HEK293 (cell line): Measurements from ENCODE around the gene PTPN6.

Experiments
- CTCF ChIA-PET: fragments of 350-600 bp; formaldehyde crosslinking; extraction: SDS; loops from one replicate; lab custom pipeline; 2021; ENCODE audit warnings: antibody characterized with exemption; lab: Yijun Ruan, JAX
- POLR2A ChIA-PET: fragments of 300-600 bp; formaldehyde crosslinking; extraction: SDS; loops from one replicate; lab custom pipeline; 2020; ENCODE audit warnings: antibody characterized with exemption, inconsistent platforms; lab: Yijun Ruan, JAX
- H3K27ac ChIP-seq: fragments of 200-500 bp; sonication (Bioruptor generic); 2 replicates; pipeline ENCODE4 v1.5.1; 2014; ENCODE audit warnings: low read depth, low read length, control low read depth, inconsistent platforms; ENCODE audit errors: extremely low read depth
- H3K36me3 ChIP-seq, 2 experiments: fragments of 200-500 bp in 1 of 2; sonication (Bioruptor generic) in 1 of 2; 1 replicate in 1 of 2; 2 replicates in 1 of 2; pipeline ENCODE4 v1.5.1; 2014 to 2017; ENCODE audit warnings: inconsistent platforms in 2 of 2, low read length in 2 of 2; ENCODE audit not compliant: control insufficient read depth in 2 of 2, insufficient read depth in 1 of 2
- H3K4me1 ChIP-seq: fragments of 200-500 bp; sonication (Bioruptor generic); 2 replicates; pipeline ENCODE4 v1.5.1; 2014; ENCODE audit warnings: mild to moderate bottlenecking, low read length, inconsistent platforms; ENCODE audit not compliant: control insufficient read depth, insufficient read depth
- H3K4me3 ChIP-seq: 2 replicates; pipeline ENCODE4 v1.5.1; 2011; ENCODE audit warnings: low read depth, mild to moderate bottlenecking, control low read depth, low read length, moderate library complexity
- H3K9me3 ChIP-seq: fragments of 200-500 bp; sonication (Bioruptor generic); 2 replicates; pipeline ENCODE4 v1.5.1; 2014; ENCODE audit warnings: low read depth, low read length, inconsistent platforms; ENCODE audit not compliant: control insufficient read depth, insufficient read depth
- BCL11A ChIP-seq: fragments of 450-650 bp; formaldehyde crosslinking; IDR thresholded peaks from 2 replicates; pipeline ENCODE4 v1.5.1; 2016; ENCODE audit warnings: low read depth, missing biosample characterization, missing genetic modification characterization
- GLI2 ChIP-seq: fragments of 450-650 bp; formaldehyde crosslinking; IDR thresholded peaks from 2 replicates; pipeline ENCODE4; 2017; ENCODE audit warnings: missing biosample characterization, missing genetic modification characterization, low read depth, borderline replicate concordance
- HOXA7 ChIP-seq: sonication (generic); formaldehyde crosslinking; IDR thresholded peaks from 2 replicates; pipeline ENCODE4 v1.8.1; 2022; ENCODE audit warnings: missing genetic modification reagents, borderline replicate concordance
- KLF10 ChIP-seq: fragments of 450-650 bp; IDR thresholded peaks from 2 replicates; pipeline ENCODE4 v1.5.1; 2018; ENCODE audit warnings: missing biosample characterization, mild to moderate bottlenecking, missing genetic modification characterization
- PRDM1 ChIP-seq: fragments of 450-650 bp; formaldehyde crosslinking; IDR thresholded peaks from 2 replicates; pipeline ENCODE4; 2016; ENCODE audit warnings: missing biosample characterization, missing genetic modification characterization
- SCRT1 ChIP-seq: fragments of 450-650 bp; formaldehyde crosslinking; IDR thresholded peaks from 2 replicates; pipeline ENCODE4 v1.5.1; 2016; ENCODE audit warnings: missing biosample characterization, missing genetic modification characterization, borderline replicate concordance
- SP7 ChIP-seq: fragments of 450-650 bp; formaldehyde crosslinking; IDR thresholded peaks from 2 replicates; pipeline ENCODE4 v1.5.1; 2016; ENCODE audit warnings: missing biosample characterization, missing genetic modification characterization
- TCF7L2 ChIP-seq: IDR thresholded peaks from 2 replicates; pipeline ENCODE4 v1.6.1; 2011; ENCODE audit warnings: low read depth, mild to moderate bottlenecking, inconsistent platforms, low read length, moderate library complexity, borderline replicate concordance
- ZFP37 ChIP-seq: fragments of 450-650 bp; formaldehyde crosslinking; IDR thresholded peaks from 2 replicates; pipeline ENCODE4 v1.5.1; 2016; ENCODE audit warnings: missing biosample characterization, missing genetic modification characterization
- ZFP69B ChIP-seq: fragments of 450-650 bp; formaldehyde crosslinking; IDR thresholded peaks from 2 replicates; pipeline ENCODE4 v1.5.1; 2016; ENCODE audit warnings: missing biosample characterization, missing genetic modification characterization
- ZNF133 ChIP-seq: fragments of 450-650 bp; formaldehyde crosslinking; IDR thresholded peaks from 2 replicates; pipeline ENCODE4 v1.5.1; 2016; ENCODE audit warnings: missing biosample characterization, missing genetic modification characterization
- ZNF350 ChIP-seq: fragments of 450-650 bp; formaldehyde crosslinking; IDR thresholded peaks from 2 replicates; pipeline ENCODE4 v1.5.0; 2017; ENCODE audit warnings: missing biosample characterization, mild to moderate bottlenecking, missing genetic modification characterization
- ZNF529 ChIP-seq: fragments of 450-650 bp; formaldehyde crosslinking; IDR thresholded peaks from 2 replicates; pipeline ENCODE4 v1.5.1; 2017; ENCODE audit warnings: missing genetic modification characterization, missing biosample characterization; ENCODE audit not compliant: insufficient replicate concordance
- ZNF623 ChIP-seq: fragments of 450-650 bp; formaldehyde crosslinking; IDR thresholded peaks from 2 replicates; pipeline ENCODE4 v1.5.1; 2016; ENCODE audit warnings: missing biosample characterization, missing genetic modification characterization
- ZNF692 ChIP-seq: fragments of 450-650 bp; formaldehyde crosslinking; IDR thresholded peaks from 2 replicates; pipeline ENCODE4 v1.5.1; 2016; ENCODE audit warnings: missing biosample characterization, missing genetic modification characterization
- ZNF747 ChIP-seq: fragments of 450-650 bp; formaldehyde crosslinking; IDR thresholded peaks from 2 replicates; pipeline ENCODE4 v1.5.1; 2016; ENCODE audit warnings: missing biosample characterization, missing genetic modification characterization
- ZNF837 ChIP-seq: fragments of 450-650 bp; formaldehyde crosslinking; IDR thresholded peaks from 2 replicates; pipeline ENCODE4 v1.5.1; 2016; ENCODE audit warnings: missing biosample characterization, missing genetic modification characterization
- ZSCAN16 ChIP-seq: fragments of 450-650 bp; formaldehyde crosslinking; IDR thresholded peaks from 2 replicates; pipeline ENCODE4 v1.5.1; 2016; ENCODE audit warnings: missing biosample characterization, missing genetic modification characterization
- TF ChIP-seq, protein P1 (sequence below): sonication (generic); formaldehyde crosslinking; IDR thresholded peaks from 2 replicates; pipeline ENCODE4 v1.8.1; 2022; ENCODE audit warnings: mild to moderate bottlenecking, moderate library complexity, missing genetic modification reagents
- TF ChIP-seq, protein P2 (sequence below): fragments of 450-650 bp; formaldehyde crosslinking; IDR thresholded peaks from 2 replicates; pipeline ENCODE4 v1.5.1; 2016; ENCODE audit warnings: missing biosample characterization, missing genetic modification characterization, borderline replicate concordance

The PTPN6 gene

DNA sequence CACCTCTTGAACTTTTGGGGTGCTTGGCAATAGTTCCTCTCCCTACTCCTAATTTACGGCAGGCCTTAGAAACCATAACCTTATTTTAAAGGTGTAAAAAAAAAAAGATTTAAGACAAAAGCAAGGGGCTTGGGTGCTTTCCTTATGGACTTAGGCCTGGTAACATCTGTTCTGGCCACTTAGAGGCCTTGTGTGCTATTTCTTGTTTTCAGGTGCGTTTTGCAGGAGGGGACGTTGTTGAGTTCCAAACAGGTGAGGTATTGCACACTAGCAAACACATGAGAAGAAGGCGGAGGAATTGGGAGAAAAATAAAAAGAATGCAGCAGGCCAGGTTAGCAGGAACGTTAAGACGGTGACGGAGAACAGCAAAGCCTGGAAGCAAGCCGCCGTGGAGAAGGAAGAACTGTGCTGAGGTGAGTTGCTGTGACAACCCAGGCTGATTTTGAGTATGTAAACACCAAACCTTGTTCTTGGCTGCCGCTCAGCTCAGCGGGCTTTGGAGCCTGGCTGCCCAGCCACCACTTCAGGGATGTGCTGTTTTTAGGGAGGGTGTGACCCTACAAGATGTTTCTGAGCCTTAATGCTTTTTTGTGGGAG lies 36.9 kb downstream of the PTPN6 start:
- no peaks in the 10 kb centered on the region for H3K4me1 ChIP-seq
- POLR2A ChIA-PET: no interaction called here
- H3K27ac ChIP-seq: no peak overlapping the region
- H3K4me3 ChIP-seq: no peak overlapping the region
- TF ChIP-seq ZNF133: no peak
- TF ChIP-seq BCL11A (tag by site-specific recombination): no peak
- TF ChIP-seq TCF7L2: no peak
- TF ChIP-seq KLF10 (tag by site-specific recombination): no peak
- H3K36me3 ChIP-seq: peaks cover 7 to 43% of the 10 kb centered on the region in 2 experiments; a peak in 2 of 3 replicates
- H3K9me3 ChIP-seq: no peaks in the 10 kb centered on the region
- CTCF ChIA-PET: no interaction called here

- Histone ChIP-seq H3K36me3 (peaks cover 7 to 41% of the 10 kb centered on the region in 2 experiments; a peak in 2 of 3 replicates), H3K4me1 (no peaks in the 10 kb centered on the region), H3K9me3 (no peaks in the 10 kb centered on the region), H3K4me3 (no peak overlapping the region), H3K27ac (no peak overlapping the region)
- ChIA-PET CTCF (interaction anchor here (0.7 kb wide), 2 partner anchors 18 to 193 kb away, joined by 3 read pairs; partner anchors contain the start of gene PEX5), POLR2A (interaction anchor here (0.6 kb wide), 1 partner anchor 307 kb away, joined by 3 read pairs; the partner anchor contains the start of gene ZNF384)
- no peak for TF ChIP-seq ZNF747 (tag by site-specific recombination)
- peak; percentile 51; the same call in 1 of the 2 replicates for TF ChIP-seq ZFP69B (tag by site-specific recombination)
- TF ChIP-seq, protein P1, sequence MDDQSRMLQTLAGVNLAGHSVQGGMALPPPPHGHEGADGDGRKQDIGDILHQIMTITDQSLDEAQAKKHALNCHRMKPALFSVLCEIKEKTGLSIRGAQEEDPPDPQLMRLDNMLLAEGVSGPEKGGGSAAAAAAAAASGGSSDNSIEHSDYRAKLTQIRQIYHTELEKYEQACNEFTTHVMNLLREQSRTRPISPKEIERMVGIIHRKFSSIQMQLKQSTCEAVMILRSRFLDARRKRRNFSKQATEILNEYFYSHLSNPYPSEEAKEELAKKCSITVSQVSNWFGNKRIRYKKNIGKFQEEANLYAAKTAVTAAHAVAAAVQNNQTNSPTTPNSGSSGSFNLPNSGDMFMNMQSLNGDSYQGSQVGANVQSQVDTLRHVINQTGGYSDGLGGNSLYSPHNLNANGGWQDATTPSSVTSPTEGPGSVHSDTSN: no peak
- peak; percentile 82 for TF ChIP-seq ZNF692
Measured at GRCh38 chr12:6996040-6996441, 44.9 kb downstream of the PTPN6 start.

- H3K27ac ChIP-seq: no peak overlapping the region; the same call in 1 of the 2 replicates
- no peak overlapping the region for H3K4me3 ChIP-seq
- TF ChIP-seq ZNF529 (tag by site-specific recombination) (no peak), SP7 (tag by site-specific recombination) (0 out of 2 replicates have a peak, but pooled peaks have one; percentile 15)
- no peaks in the 10 kb centered on the region for H3K4me1 ChIP-seq
- peaks cover 4 to 32% of the 10 kb centered on the region in 2 experiments; a peak in 2 of 3 replicates for H3K36me3 ChIP-seq
- ChIA-PET CTCF (interaction anchor here (0.6 to 1.1 kb wide), 3 partner anchors 20 to 491 kb away, joined by 3 read pairs; no protein-coding TSS in a partner anchor), POLR2A (no interaction called here)
- no peaks in the 10 kb centered on the region for H3K9me3 ChIP-seq
Measured at GRCh38 chr12:6998715-6999451, 47.7 kb downstream of the PTPN6 start.

- Histone ChIP-seq H3K27ac (no peak overlapping the region), H3K4me1 (no peaks in the 10 kb centered on the region), H3K9me3 (no peaks in the 10 kb centered on the region), H3K36me3 (peaks cover 2 to 16% of the 10 kb centered on the region in 2 experiments; a peak in 2 of 3 replicates), H3K4me3 (no peak overlapping the region)
- POLR2A ChIA-PET: interaction anchor here (1.0 to 1.5 kb wide), 2 partner anchors 31 to 58 kb away, joined by 3 read pairs; partner anchors contain the start of genes C12orf57 and RNU7-1
- CTCF ChIA-PET: interaction anchor here (0.9 kb wide), 1 partner anchor 16 kb away, joined by 5 read pairs; the partner anchor contains the start of gene LPCAT3
- no peak for TF ChIP-seq ZNF350
- TF ChIP-seq HOXA7: no peak
- TF ChIP-seq PRDM1 (tag by site-specific recombination): no peak
- no peak for TF ChIP-seq SCRT1 (tag by site-specific recombination)
- TF ChIP-seq GLI2 (tag by site-specific recombination): no peak
- TF ChIP-seq ZFP37 (tag by site-specific recombination): no peak
- TF ChIP-seq ZSCAN16 (tag by site-specific recombination): no peak
- no peak for TF ChIP-seq ZNF837 (tag by site-specific recombination)
- TF ChIP-seq ZNF623 (tag by site-specific recombination): no peak
- TF ChIP-seq, protein P2, sequence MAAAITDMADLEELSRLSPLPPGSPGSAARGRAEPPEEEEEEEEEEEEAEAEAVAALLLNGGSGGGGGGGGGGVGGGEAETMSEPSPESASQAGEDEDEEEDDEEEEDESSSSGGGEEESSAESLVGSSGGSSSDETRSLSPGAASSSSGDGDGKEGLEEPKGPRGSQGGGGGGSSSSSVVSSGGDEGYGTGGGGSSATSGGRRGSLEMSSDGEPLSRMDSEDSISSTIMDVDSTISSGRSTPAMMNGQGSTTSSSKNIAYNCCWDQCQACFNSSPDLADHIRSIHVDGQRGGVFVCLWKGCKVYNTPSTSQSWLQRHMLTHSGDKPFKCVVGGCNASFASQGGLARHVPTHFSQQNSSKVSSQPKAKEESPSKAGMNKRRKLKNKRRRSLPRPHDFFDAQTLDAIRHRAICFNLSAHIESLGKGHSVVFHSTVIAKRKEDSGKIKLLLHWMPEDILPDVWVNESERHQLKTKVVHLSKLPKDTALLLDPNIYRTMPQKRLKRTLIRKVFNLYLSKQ: no peak
Measured at GRCh38 chr12:7001921-7002591, 50.9 kb downstream of the PTPN6 start.
